A673 (cell line): Measurements from ENCODE around the gene BTBD6. TPM values are rescaled to one million over a fixed set of nuclear protein-coding genes. Genes with fewer than 3 reads are reported as not detected.
"Not testable (repeated sequence)": the region's sequence is repeated elsewhere in the genome, so short reads cannot be mapped to it uniquely, and the experiment has no call there.

Source experiments
- BruUV-seq: library from RNA; stranded (reverse); fragments of 400-500 nt; replicated peaks from 2 replicates; lab custom pipeline; 2021; lab: Mats Ljungman, UMichigan
- CTCF ChIA-PET: fragments of 300-600 bp; sonication (Branson Sonifier 250); formaldehyde crosslinking; loops from one replicate; lab custom pipeline; 2022; ENCODE audit warnings: antibody characterized with exemption; lab: Charles Lee
- POLR2A ChIA-PET: fragments of 300-600 bp; sonication (Branson Sonifier 250); formaldehyde crosslinking; loops from one replicate; lab custom pipeline; 2022; ENCODE audit warnings: antibody characterized with exemption; ENCODE audit not compliant: low non-redundant PET; lab: Charles Lee
- DNase-seq: peaks from one replicate; pipeline ENCODE4 v3.0.0-alpha.2; 2015; ENCODE audit warnings: low spot score
- H3K27ac ChIP-seq: fragments of 200-600 bp; sonication (generic); 2 replicates; pipeline ENCODE4 v1.5.1; 2016; ENCODE audit warnings: mixed run types, low read depth, mild to moderate bottlenecking, mixed read lengths, antibody characterized with exemption, low read length; ENCODE audit not compliant: poor library complexity, severe bottlenecking
- H3K27me3 ChIP-seq: fragments of 200-600 bp; sonication (generic); replicated peaks from 2 replicates; pipeline ENCODE4 v1.6.1; 2017; ENCODE audit warnings: mixed run types, low read depth, mild to moderate bottlenecking, mixed read lengths, antibody characterized with exemption, low read length; ENCODE audit not compliant: insufficient read depth, poor library complexity
- H3K36me3 ChIP-seq: fragments of 200-600 bp; sonication (generic); 2 replicates; pipeline ENCODE4 v1.6.1; 2016; ENCODE audit warnings: mixed run types, mild to moderate bottlenecking, mixed read lengths, antibody characterized with exemption, low read length; ENCODE audit not compliant: insufficient read depth, poor library complexity, severe bottlenecking
- H3K4me1 ChIP-seq: fragments of 200-600 bp; sonication (generic); 2 replicates; pipeline ENCODE4 v1.6.1; 2017; ENCODE audit warnings: mixed run types, mild to moderate bottlenecking, mixed read lengths, antibody characterized with exemption, low read length; ENCODE audit not compliant: insufficient read depth, poor library complexity, severe bottlenecking
- H3K4me3 ChIP-seq: fragments of 200-600 bp; sonication (generic); 2 replicates; pipeline ENCODE4 v1.5.1; 2016; ENCODE audit warnings: low read depth, mixed run types, mild to moderate bottlenecking, mixed read lengths, low read length; ENCODE audit not compliant: poor library complexity, severe bottlenecking
- H3K9me3 ChIP-seq: fragments of 200-600 bp; sonication (generic); 2 replicates; pipeline ENCODE4 v1.6.1; 2016; ENCODE audit warnings: mixed run types, low read depth, mild to moderate bottlenecking, mixed read lengths, antibody characterized with exemption, low read length; ENCODE audit not compliant: poor library complexity, severe bottlenecking
- CTCF ChIP-seq: fragments of 300-800, 200-600 bp; sonication (generic); conservative IDR thresholded peaks from 2 replicates; pipeline ENCODE4 v1.5.1; 2017; ENCODE audit warnings: low read depth, mild to moderate bottlenecking, antibody characterized with exemption, low read length, moderate library complexity, mixed read lengths
- EZH2 ChIP-seq: fragments of 200-600 bp; sonication (generic); IDR thresholded peaks from 2 replicates; pipeline ENCODE4 v1.6.1; 2017; ENCODE audit warnings: borderline replicate concordance, low read depth, mild to moderate bottlenecking, mixed read lengths, antibody characterized with exemption, low read length; ENCODE audit not compliant: poor library complexity, severe bottlenecking
- intact Hi-C: fragments of 100-400 bp; cut with micrococcal nuclease; formaldehyde crosslinking; loops from one replicate; pipeline ENCODE4 v1.10.0; 2022; ENCODE audit not compliant: unreplicated experiment
- total RNA-seq: library from RNA; stranded (reverse); gene quantifications from 2 replicates; pipeline ENCODE4 v1.2.3, GENCODE V29; 2021

The BTBD6 gene
- total RNA-seq, 1 experiment from 2014 or later, result 39.9 TPM

- H3K4me3 ChIP-seq, POLR2A ChIA-PET, CTCF ChIA-PET, DNase-seq, H3K27me3 ChIP-seq, intact Hi-C loops, H3K9me3 ChIP-seq, H3K4me1 ChIP-seq, BruUV-seq, H3K27ac ChIP-seq, H3K36me3 ChIP-seq: not testable (repeated sequence)
Measured at GRCh38 chr14:105277448-105277847, 29.1 kb downstream of the BTBD6 start.

- ChIA-PET CTCF (no interaction called here), POLR2A (no interaction called here)
- Histone ChIP-seq H3K4me3 (no peak overlapping the region), H3K27ac (no peak overlapping the region), H3K27me3 (no peaks in the 10 kb centered on the region), H3K36me3 (no peaks in the 10 kb centered on the region), H3K9me3 (no peaks in the 10 kb centered on the region), H3K4me1 (no peaks in the 10 kb centered on the region)
- TF ChIP-seq CTCF (no peak), EZH2 (no peak)
- BruUV-seq, result no TSS peak
- intact Hi-C loops, result loop anchor here (2.0 to 5.0 kb wide), 2 partner anchors 77 to 188 kb away; no protein-coding TSS in a partner anchor
- no peak for DNase-seq
Measured at GRCh38 chr14:105279642-105280361, 31.5 kb downstream of the BTBD6 start.

GRCh38 chr14:105280525-105280924 is 32.2 kb downstream of the BTBD6 start:
- intact Hi-C loops, result loop anchor here (2.0 to 5.0 kb wide), 2 partner anchors 78 to 188 kb away; no protein-coding TSS in a partner anchor
- no TSS peak for BruUV-seq

More at GRCh38 chr14:105280525-105280924, 32.2 kb downstream of the BTBD6 start:
- no peaks in the 10 kb centered on the region for H3K36me3 ChIP-seq
- no peak for DNase-seq
- no peaks in the 10 kb centered on the region for H3K4me1 ChIP-seq
- POLR2A ChIA-PET, result no interaction called here
- no peak overlapping the region for H3K4me3 ChIP-seq
- CTCF ChIA-PET, result no interaction called here
- no peaks in the 10 kb centered on the region for H3K27me3 ChIP-seq
- no peaks in the 10 kb centered on the region for H3K9me3 ChIP-seq
- H3K27ac ChIP-seq, result no peak overlapping the region
- TF ChIP-seq EZH2, result no peak
- TF ChIP-seq CTCF, result no peak
